Body of pancreas (tissue), 4 donors: ENCODE measurements around the gene FAU.

ENCODE experiments used
- POLR2A ChIP-seq, 3 donors: fragments of 450-650 bp; IDR thresholded peaks; one replicate each; pipeline ENCODE4 v1.6.1; 2016; ENCODE audit warnings: antibody characterized with exemption in 3 of 3, mild to moderate bottlenecking in 2 of 3
- TF ChIP-seq, protein P1 (sequence below), 7 experiments: fragments of 450-650 bp in 4 of 7; fragments of 200-600 bp in 3 of 7; sonication (generic) in 3 of 7; IDR thresholded peaks; one replicate each; pipeline ENCODE4 v1.5.1; 2016 to 2019; ENCODE audit warnings: antibody characterized with exemption in 7 of 7

DNA sequence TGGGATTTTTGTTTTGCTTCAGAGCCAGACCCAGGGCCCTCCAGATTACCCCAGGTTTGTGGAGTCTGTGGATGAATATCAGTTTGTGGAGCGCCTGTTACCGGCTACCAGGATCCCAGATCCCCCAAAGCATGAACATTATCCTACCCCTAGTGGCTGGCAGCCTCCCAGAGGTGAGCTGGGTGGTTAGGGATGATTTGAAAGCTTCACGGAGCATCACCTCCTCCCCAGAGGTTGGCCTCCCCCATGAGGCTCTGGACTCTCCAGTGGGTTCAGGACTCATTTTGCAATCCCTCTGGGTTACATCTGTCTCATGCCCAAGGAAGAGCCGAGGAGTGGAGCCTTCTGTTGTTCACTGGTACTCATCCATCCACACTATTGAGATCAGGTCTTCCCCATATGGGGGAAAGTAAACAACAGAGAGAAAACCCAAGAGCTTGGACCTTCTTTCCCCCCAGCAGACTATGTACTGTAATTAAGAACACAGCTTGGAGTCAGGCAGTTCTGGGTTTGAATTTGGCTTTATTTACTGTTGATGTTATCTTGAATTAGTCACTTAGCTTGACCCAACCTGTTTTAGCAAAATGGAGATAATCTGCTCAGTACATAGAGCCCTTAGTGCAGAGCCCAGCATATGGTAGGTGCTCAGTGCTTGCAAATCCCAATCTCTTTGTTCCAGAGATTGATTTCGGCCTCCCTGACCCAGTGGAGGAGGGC is 2.7 kb upstream of the FAU start:
- TF ChIP-seq, protein P1, sequence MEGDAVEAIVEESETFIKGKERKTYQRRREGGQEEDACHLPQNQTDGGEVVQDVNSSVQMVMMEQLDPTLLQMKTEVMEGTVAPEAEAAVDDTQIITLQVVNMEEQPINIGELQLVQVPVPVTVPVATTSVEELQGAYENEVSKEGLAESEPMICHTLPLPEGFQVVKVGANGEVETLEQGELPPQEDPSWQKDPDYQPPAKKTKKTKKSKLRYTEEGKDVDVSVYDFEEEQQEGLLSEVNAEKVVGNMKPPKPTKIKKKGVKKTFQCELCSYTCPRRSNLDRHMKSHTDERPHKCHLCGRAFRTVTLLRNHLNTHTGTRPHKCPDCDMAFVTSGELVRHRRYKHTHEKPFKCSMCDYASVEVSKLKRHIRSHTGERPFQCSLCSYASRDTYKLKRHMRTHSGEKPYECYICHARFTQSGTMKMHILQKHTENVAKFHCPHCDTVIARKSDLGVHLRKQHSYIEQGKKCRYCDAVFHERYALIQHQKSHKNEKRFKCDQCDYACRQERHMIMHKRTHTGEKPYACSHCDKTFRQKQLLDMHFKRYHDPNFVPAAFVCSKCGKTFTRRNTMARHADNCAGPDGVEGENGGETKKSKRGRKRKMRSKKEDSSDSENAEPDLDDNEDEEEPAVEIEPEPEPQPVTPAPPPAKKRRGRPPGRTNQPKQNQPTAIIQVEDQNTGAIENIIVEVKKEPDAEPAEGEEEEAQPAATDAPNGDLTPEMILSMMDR (IDR thresholded peaks at IDR 0.05) = no peak
- TF ChIP-seq POLR2A (IDR thresholded peaks at IDR 0.05) = no peak
